ENCODE results near the gene MEIOSIN. TPM values are rescaled to one million over a fixed set of nuclear protein-coding genes. Genes with fewer than 3 reads are reported as not detected.

Gene MEIOSIN
- total RNA-seq, 4 donors from 2014 or later: not detected

DNA sequence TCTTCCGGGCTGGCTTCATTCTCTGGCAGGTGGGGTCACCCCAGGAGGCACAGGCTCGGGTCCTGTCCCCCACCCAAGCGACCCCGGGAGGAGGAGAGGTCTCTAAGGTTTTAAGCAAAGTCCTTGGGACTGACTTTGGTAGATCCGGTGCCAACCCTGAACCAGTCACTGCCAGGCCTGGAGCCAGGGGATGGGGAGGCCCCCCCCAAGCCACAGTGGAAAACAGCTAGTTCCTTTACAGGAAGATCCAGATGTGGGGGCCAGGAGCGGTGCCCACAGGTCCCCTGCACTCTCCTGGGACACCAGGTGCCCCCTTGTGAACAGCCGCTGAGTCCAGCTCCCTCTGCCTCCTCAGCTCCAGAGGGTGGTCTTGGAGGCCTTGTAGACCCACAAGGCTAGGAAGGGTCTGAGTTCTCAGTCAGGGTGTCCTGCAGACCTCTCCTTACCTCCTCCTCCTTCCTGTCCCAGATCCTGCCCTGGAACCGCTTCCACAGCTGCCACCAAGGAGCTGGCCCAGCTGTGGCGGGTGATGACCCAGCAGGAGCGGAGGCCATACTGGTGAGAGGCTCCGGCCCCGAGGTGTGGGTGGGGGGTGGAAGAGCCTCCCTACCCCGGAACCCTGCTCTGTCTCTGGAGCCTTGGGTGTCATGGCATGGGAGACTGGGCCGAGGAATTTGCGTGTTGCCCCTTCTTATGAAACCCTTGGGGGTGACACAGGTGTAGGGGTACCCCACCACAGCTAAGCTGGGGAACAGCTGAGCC lies 29.8 kb downstream of the MEIOSIN start:
- no peak for ATAC-seq
- TF ChIP-seq POLR2A (IDR thresholded peaks at IDR 0.05): no peak
- TF ChIP-seq, protein P1, sequence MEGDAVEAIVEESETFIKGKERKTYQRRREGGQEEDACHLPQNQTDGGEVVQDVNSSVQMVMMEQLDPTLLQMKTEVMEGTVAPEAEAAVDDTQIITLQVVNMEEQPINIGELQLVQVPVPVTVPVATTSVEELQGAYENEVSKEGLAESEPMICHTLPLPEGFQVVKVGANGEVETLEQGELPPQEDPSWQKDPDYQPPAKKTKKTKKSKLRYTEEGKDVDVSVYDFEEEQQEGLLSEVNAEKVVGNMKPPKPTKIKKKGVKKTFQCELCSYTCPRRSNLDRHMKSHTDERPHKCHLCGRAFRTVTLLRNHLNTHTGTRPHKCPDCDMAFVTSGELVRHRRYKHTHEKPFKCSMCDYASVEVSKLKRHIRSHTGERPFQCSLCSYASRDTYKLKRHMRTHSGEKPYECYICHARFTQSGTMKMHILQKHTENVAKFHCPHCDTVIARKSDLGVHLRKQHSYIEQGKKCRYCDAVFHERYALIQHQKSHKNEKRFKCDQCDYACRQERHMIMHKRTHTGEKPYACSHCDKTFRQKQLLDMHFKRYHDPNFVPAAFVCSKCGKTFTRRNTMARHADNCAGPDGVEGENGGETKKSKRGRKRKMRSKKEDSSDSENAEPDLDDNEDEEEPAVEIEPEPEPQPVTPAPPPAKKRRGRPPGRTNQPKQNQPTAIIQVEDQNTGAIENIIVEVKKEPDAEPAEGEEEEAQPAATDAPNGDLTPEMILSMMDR (IDR thresholded peaks at IDR 0.05): no peak
- no peak for TF ChIP-seq EP300 (IDR thresholded peaks at IDR 0.05)
- TF ChIP-seq POLR2AphosphoS5 (IDR thresholded peaks at IDR 0.05): no peak
- no peaks in the 10 kb centered on the region for H3K9me3 ChIP-seq
- no peaks in the 10 kb centered on the region for H3K27me3 ChIP-seq
- WGBS, 2 donors (ENCODE audit: low coverage in 1 of 2): 87% methylated on average over 4 of the region's 15 CpGs; no CpG with 5 or more reads in 1 of the 2 donors
- H3K36me3 ChIP-seq: no peaks in the 10 kb centered on the region
- H3K4me3 ChIP-seq: no peak overlapping the region
- peaks cover 3 to 51% (median 35%) of the 10 kb centered on the region in 3 donors for H3K4me1 ChIP-seq
- peak overlapping the region in 3 of 4 donors; percentile 96 to 99 (median 99) for H3K27ac ChIP-seq

DNA sequence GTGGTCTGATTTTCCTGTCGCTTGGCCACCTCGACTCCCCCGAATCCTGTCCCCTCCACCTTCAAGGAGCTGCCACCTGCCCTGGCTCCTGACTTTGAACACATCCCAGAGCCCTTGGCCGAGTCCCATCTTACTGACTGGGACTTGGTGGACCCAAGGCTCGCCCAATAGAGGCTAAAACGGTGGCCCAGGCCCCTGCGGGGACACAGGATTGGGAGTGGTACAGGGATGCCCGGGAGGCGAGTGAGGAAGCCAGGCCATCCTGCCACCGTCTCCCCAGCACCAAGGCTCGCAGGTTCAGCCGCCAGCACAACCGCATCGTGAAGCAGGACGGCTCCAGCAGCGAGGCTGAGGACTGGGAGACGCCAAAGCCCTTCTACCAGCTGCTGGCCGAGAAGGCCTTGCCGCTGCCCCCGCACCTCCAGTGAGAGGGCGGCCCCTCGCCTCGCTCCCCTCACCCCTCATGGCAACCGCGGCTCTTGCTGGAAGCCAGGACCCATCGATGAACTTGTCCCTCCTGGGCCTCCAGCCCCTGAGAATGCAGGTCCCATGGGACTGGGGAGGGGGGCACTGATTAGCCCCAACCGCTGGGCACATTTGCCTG lies 30.6 kb downstream of the MEIOSIN start:
- ATAC-seq: no peak
- Histone ChIP-seq H3K27ac (peak overlapping the region; percentile 86 to 99 (median 98)), H3K4me3 (peak overlapping the region in 1 of 2 donors; percentile 16), H3K4me1 (peaks cover 3 to 51% (median 35%) of the 10 kb centered on the region in 3 donors), H3K27me3 (no peaks in the 10 kb centered on the region), H3K36me3 (no peaks in the 10 kb centered on the region), H3K9me3 (no peaks in the 10 kb centered on the region)
- WGBS, 2 donors (ENCODE audit: low coverage in 1 of 2): 80 to 100% methylated on average over 1 of the region's 27 CpGs
- TF ChIP-seq POLR2AphosphoS5 (IDR thresholded peaks at IDR 0.05) (no peak), EP300 (IDR thresholded peaks at IDR 0.05) (no peak), POLR2A (IDR thresholded peaks at IDR 0.05) (no peak)
- TF ChIP-seq, protein P1 (IDR thresholded peaks at IDR 0.05): no peak

DNA sequence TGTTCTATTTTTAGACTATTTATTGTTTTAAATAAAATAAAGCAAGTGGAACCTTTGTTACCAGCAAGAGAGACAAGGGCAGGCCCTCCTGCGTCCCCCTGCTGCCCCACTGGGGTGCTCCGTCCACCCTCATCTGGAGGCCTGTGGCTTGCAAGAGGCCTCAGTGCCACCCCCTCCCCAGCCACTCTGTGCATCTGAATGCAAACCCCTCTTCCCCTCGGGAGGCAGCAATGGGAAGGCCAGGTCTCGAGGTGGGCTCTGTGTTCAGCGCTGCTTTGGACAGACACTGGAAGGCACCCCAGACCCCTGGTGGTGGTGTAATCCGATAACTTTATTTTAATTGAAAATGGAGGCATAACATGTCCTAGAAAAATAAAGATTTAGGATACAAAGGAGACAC lies 31.2 kb downstream of the MEIOSIN start:
- TF ChIP-seq, protein P1 (IDR thresholded peaks at IDR 0.05): no peak
- TF ChIP-seq EP300 (IDR thresholded peaks at IDR 0.05) (no peak), POLR2A (IDR thresholded peaks at IDR 0.05) (no peak), POLR2AphosphoS5 (IDR thresholded peaks at IDR 0.05) (no peak)
- H3K9me3 ChIP-seq: no peaks in the 10 kb centered on the region
- peak overlapping the region; percentile 86 to 99 (median 98) for H3K27ac ChIP-seq
- H3K27me3 ChIP-seq: no peaks in the 10 kb centered on the region
- peaks cover 3 to 51% (median 35%) of the 10 kb centered on the region in 3 donors for H3K4me1 ChIP-seq
- ATAC-seq: no peak
- WGBS, 2 donors (ENCODE audit: low coverage in 1 of 2): no CpG with 5 or more reads among the region's 6 CpGs
- H3K4me3 ChIP-seq: peak overlapping the region in 1 of 2 donors; percentile 16
- no peaks in the 10 kb centered on the region for H3K36me3 ChIP-seq

DNA sequence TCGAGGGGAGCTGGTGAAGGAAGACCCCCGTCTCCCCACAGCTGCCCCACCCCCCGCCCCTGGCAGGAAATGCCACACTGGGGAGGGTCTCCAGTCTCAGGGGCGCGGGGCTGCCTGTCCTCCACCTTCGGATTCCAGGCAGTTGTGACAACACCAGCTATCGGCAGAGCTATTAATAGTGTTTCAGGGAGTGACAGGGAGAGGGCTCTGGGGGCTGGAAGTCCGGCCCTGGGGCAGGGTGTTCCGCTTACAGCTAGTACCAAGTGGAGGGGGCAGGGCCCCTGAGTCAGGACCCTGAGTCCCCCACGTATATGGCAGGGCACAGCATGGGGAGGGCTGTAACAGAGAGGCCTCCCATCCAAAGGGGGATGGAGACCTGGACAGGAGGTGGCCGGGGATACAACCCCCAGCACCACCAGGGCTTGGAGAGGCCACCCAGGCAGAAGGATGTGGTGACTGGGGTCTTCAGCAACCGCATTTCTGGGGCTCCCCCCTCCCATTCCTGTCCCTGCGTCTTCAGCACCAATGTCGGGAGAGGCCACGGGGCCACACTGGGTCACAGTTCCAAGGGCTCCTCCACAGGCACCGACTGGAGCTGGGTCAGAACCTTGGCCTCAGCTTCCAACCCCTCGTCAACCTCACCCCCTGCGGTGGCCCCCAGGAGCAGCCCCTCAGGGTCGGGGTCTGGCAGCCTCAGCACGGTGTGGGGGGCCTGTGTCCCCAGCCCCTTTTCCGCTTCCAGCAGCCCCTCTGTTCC lies 31.9 kb downstream of the MEIOSIN start:
- ATAC-seq: no peak

More for the DNA sequence above, 31.9 kb downstream of the MEIOSIN start:
- Histone ChIP-seq H3K9me3 (no peaks in the 10 kb centered on the region), H3K4me3 (peak overlapping the region in 1 of 2 donors; percentile 93), H3K27me3 (no peaks in the 10 kb centered on the region), H3K4me1 (peaks cover 3 to 55% (median 35%) of the 10 kb centered on the region in 3 donors), H3K27ac (peak overlapping the region; percentile 86 to 99 (median 98)), H3K36me3 (no peaks in the 10 kb centered on the region)
- TF ChIP-seq POLR2AphosphoS5 (IDR thresholded peaks at IDR 0.05): no peak
- no peak for TF ChIP-seq EP300 (IDR thresholded peaks at IDR 0.05)
- no peak for TF ChIP-seq POLR2A (IDR thresholded peaks at IDR 0.05)
- TF ChIP-seq, protein P1 (IDR thresholded peaks at IDR 0.05): no peak
- 19 to 43% methylated on average over 4 to 8 of the region's 21 CpGs for WGBS, 2 donors (ENCODE audit: low coverage in 1 of 2)

All from gastroesophageal sphincter (tissue), 4 donors.